Osteoblast (primary cell): ENCODE measurements around the gene IQCH. TPM values are rescaled to one million over a fixed set of nuclear protein-coding genes. Genes with fewer than 3 reads are reported as not detected.
A peak's percentile ranks its signal among the peaks of the same experiment; 100 is the strongest.
"Not testable (repeated sequence)": the region's sequence is repeated elsewhere in the genome, so short reads cannot be mapped to it uniquely, and the experiment has no call there.

Source experiments
- DNase-seq: peaks from one replicate; pipeline ENCODE4 v3.0.0; 2011; ENCODE audit warnings: low spot score, mixed read lengths; ENCODE audit not compliant: insufficient read length; ENCODE audit errors: missing footprints
- H2AFZ ChIP-seq: 2 replicates; pipeline ENCODE4 v1.6.0; 2011; ENCODE audit warnings: mild to moderate bottlenecking, low read length
- H3K27ac ChIP-seq: 2 replicates; pipeline ENCODE4 v1.5.1; 2011; ENCODE audit warnings: mild to moderate bottlenecking, low read depth, low read length, moderate library complexity
- H3K27me3 ChIP-seq: 2 replicates; pipeline ENCODE4 v1.6.0; 2012; ENCODE audit warnings: mild to moderate bottlenecking, control low read depth, inconsistent platforms, low read length, moderate library complexity; ENCODE audit not compliant: insufficient read depth
- H3K36me3 ChIP-seq: 2 replicates; pipeline ENCODE4 v1.5.1; 2011; ENCODE audit warnings: mild to moderate bottlenecking, low read length, control low read depth, moderate library complexity; ENCODE audit not compliant: insufficient read depth
- H3K4me1 ChIP-seq: 2 replicates; pipeline ENCODE4 v1.5.1; 2011; ENCODE audit warnings: mild to moderate bottlenecking, low read length, control low read depth, moderate library complexity; ENCODE audit not compliant: insufficient read depth
- H3K4me2 ChIP-seq: 2 replicates; pipeline ENCODE4 v1.6.0; 2011; ENCODE audit warnings: mild to moderate bottlenecking, low read length; ENCODE audit not compliant: insufficient read depth
- H3K4me3 ChIP-seq: fragments of 200-600 bp; sonication (generic); 3 replicates; pipeline ENCODE4 v1.5.1; 2012; ENCODE audit warnings: mild to moderate bottlenecking, low read length, inconsistent platforms; ENCODE audit not compliant: insufficient read depth
- H3K79me2 ChIP-seq: 2 replicates; pipeline ENCODE4 v1.6.0; 2012; ENCODE audit warnings: mild to moderate bottlenecking, low read length, control low read depth, inconsistent platforms; ENCODE audit not compliant: insufficient read depth
- H3K9me3 ChIP-seq: 2 replicates; pipeline ENCODE4 v1.5.1; 2011; ENCODE audit warnings: low read depth, low read length, control low read depth
- H4K20me1 ChIP-seq: 2 replicates; pipeline ENCODE4 v1.6.0; 2012; ENCODE audit warnings: mild to moderate bottlenecking, low read length, control low read depth; ENCODE audit not compliant: insufficient read depth
- total RNA-seq: library from RNA; depleted of rRNA; stranded (reverse); fragments of >200 nt; gene quantifications from 2 replicates; pipeline ENCODE4 v1.2.3, GENCODE V29; 2012
- TF ChIP-seq, protein P1 (sequence below): IDR thresholded peaks from 2 replicates; pipeline ENCODE4 v1.5.1; 2011; ENCODE audit warnings: mild to moderate bottlenecking, low read depth, low read length, moderate library complexity; ENCODE audit errors: extremely low read depth

The IQCH gene
- total RNA-seq, 1 donor, result 5.8 TPM

DNA sequence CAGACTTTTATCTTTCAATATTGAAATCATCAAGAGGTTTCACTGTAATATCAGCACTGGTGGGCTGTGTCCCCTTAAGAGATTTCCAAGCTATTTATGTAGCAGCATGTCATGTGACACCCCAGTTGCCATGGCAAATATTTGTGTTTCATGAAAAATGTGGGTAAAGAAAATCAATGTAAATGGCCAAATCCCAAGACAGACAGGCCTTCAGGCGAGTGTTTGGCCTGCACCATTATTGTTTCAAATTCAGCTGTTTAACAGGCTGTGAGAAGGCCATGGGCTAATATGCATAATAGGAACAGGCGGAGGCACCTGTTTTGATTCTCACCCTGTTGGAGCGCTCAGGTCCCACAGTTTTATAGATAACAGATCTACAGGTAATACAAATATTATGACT lies 104.2 kb downstream of the IQCH start:
- Histone ChIP-seq H3K4me1 (peaks cover 4% of the 10 kb centered on the region), H3K4me3 (no peak overlapping the region), H3K4me2 (no peak overlapping the region), H3K36me3 (no peaks in the 10 kb centered on the region), H3K9me3 (no peaks in the 10 kb centered on the region), H3K79me2 (no peaks in the 10 kb centered on the region), H3K27me3 (no peaks in the 10 kb centered on the region), H2AFZ (no peak overlapping the region), H4K20me1 (no peaks in the 10 kb centered on the region), H3K27ac (no peak overlapping the region)
- DNase-seq, result no peak
- TF ChIP-seq, protein P1, sequence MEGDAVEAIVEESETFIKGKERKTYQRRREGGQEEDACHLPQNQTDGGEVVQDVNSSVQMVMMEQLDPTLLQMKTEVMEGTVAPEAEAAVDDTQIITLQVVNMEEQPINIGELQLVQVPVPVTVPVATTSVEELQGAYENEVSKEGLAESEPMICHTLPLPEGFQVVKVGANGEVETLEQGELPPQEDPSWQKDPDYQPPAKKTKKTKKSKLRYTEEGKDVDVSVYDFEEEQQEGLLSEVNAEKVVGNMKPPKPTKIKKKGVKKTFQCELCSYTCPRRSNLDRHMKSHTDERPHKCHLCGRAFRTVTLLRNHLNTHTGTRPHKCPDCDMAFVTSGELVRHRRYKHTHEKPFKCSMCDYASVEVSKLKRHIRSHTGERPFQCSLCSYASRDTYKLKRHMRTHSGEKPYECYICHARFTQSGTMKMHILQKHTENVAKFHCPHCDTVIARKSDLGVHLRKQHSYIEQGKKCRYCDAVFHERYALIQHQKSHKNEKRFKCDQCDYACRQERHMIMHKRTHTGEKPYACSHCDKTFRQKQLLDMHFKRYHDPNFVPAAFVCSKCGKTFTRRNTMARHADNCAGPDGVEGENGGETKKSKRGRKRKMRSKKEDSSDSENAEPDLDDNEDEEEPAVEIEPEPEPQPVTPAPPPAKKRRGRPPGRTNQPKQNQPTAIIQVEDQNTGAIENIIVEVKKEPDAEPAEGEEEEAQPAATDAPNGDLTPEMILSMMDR, result no peak

DNA sequence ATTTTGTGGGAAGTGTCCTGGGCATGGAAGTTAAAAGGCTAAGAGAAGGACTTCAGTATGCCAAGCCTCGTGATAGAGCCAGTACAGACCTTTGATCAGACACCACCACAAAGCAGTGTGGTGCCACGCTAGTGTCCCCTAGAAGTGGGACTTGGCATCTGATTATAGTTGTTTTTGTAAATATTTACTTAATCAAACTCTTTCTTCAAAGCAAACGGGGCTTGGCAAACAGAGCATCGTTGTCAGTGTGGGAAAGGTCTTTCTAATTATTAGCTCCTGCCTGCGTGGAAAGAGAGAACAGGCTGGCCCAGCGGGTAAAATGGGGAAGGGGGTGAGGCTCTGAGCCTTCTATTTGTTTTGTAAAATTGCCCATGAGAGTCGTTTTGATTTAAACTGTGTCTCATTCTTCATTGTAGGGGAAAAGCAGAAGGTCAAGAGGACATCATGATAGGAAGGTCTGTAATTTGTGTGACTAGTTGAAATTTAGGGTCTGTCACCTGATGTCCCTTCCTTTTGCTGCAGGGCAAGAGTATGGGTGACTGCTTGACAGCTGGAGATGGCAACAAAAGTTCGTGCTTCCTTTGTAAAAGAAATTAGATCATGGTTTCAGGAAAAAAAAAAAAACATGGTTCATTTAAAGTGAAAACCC lies 105.0 kb downstream of the IQCH start:
- Histone ChIP-seq H2AFZ (peak overlapping the region; percentile 5), H3K36me3 (no peaks in the 10 kb centered on the region), H3K4me3 (no peak overlapping the region), H3K79me2 (no peaks in the 10 kb centered on the region), H3K4me1 (peaks cover 4% of the 10 kb centered on the region), H4K20me1 (no peaks in the 10 kb centered on the region), H3K27me3 (no peaks in the 10 kb centered on the region), H3K27ac (no peak overlapping the region), H3K9me3 (no peaks in the 10 kb centered on the region), H3K4me2 (no peak overlapping the region)
- no peak for DNase-seq
- TF ChIP-seq, protein P1, result no peak

DNA sequence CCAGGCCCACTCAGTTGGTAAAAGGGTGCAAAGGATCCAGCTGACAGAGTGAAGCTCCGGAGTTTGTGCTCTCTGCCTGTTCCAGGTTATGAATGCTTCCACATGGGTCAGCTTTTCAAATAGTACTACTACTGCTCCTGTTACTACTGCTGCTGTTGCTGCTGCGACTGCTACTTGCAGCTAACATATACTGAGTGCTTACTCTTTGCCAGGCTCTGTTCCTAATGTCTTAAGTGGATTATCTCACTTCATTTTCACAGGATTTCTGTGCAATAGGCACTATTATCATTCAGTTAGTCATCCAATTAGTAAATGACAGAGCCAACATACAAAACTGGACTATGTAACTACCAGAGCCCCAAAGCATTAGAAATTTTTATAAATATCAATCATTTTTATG lies 106.5 kb downstream of the IQCH start:
- H3K79me2 ChIP-seq, result no peaks in the 10 kb centered on the region
- H3K36me3 ChIP-seq, result no peaks in the 10 kb centered on the region
- H3K4me2 ChIP-seq, result no peak overlapping the region
- H3K4me1 ChIP-seq, result peaks cover 4% of the 10 kb centered on the region
- DNase-seq, result no peak
- no peak overlapping the region for H2AFZ ChIP-seq
- H3K27me3 ChIP-seq, result no peaks in the 10 kb centered on the region
- H3K4me3 ChIP-seq, result no peak overlapping the region
- H4K20me1 ChIP-seq, result no peaks in the 10 kb centered on the region
- TF ChIP-seq, protein P1, result no peak
- H3K9me3 ChIP-seq, result no peaks in the 10 kb centered on the region
- H3K27ac ChIP-seq, result no peak overlapping the region

DNA sequence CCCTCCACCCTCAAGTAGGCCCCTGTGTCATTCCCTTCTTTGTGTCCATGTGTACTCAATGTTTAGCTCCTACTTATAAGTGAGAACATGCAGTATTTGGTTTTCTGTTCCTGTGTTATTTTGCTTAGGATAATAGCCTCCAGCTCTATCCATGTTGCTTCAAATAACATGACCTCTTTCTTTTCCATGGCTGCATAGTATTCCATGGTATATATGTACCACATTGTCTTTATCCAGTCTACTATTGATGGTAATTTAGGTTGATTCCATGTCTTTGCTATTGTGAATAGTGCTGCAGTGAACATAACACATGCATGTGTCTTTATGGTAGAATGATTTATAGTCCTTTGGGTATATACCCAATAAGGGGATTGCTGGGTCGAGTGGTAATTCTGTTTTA lies 109.1 kb downstream of the IQCH start:
- H2AFZ ChIP-seq, H3K79me2 ChIP-seq, H3K27ac ChIP-seq, H3K9me3 ChIP-seq, DNase-seq, H4K20me1 ChIP-seq, H3K27me3 ChIP-seq, H3K36me3 ChIP-seq, H3K4me1 ChIP-seq, H3K4me2 ChIP-seq, H3K4me3 ChIP-seq: not testable (repeated sequence)
